Keratinocyte (primary cell): ENCODE results near the gene SPHK1. TPM values are rescaled to one million over a fixed set of nuclear protein-coding genes. Genes with fewer than 3 reads are reported as not detected.

ENCODE experiments used
- DNase-seq: peaks from one replicate; pipeline ENCODE4 v3.0.0-alpha.2; 2011; ENCODE audit warnings: low read depth, missing footprints, low spot score
- FAIRE-seq: peaks from 2 replicates; lab custom pipeline; 2011; peaks lifted over from hg19 to GRCh38; lab: Jason Lieb, UNC
- H2AFZ ChIP-seq: 2 replicates; pipeline ENCODE4 v1.6.0; 2012; ENCODE audit warnings: low read length, control low read depth, inconsistent platforms; ENCODE audit not compliant: control insufficient read depth
- H3K27ac ChIP-seq: 2 replicates; pipeline ENCODE4 v1.5.1; 2011; ENCODE audit warnings: low read length; ENCODE audit not compliant: control insufficient read depth, insufficient read depth
- H3K27me3 ChIP-seq: 3 replicates; pipeline ENCODE4 v1.6.0; 2011; ENCODE audit warnings: low read length; ENCODE audit not compliant: control insufficient read depth, insufficient read depth; ENCODE audit errors: extremely low read depth
- H3K36me3 ChIP-seq, 2 experiments: 2 replicates in 1 of 2; 3 replicates in 1 of 2; pipeline ENCODE4 v1.5.1; 2011; ENCODE audit warnings: low read length in 2 of 2, mild to moderate bottlenecking in 1 of 2; ENCODE audit not compliant: control insufficient read depth in 2 of 2, insufficient read depth in 2 of 2; ENCODE audit errors: extremely low read depth in 1 of 2
- H3K4me1 ChIP-seq: 3 replicates; pipeline ENCODE4 v1.5.1; 2011; ENCODE audit warnings: low read length; ENCODE audit not compliant: control insufficient read depth, insufficient read depth; ENCODE audit errors: extremely low read depth
- H3K4me2 ChIP-seq: 3 replicates; pipeline ENCODE4 v1.6.0; 2011; ENCODE audit warnings: low read depth, low read length; ENCODE audit not compliant: control insufficient read depth, insufficient read depth; ENCODE audit errors: extremely low read depth
- H3K4me3 ChIP-seq, 3 experiments: fragments of 200-600 bp in 1 of 3; sonication (generic) in 1 of 3; 2 replicates in 2 of 3; 3 replicates in 1 of 3; pipeline ENCODE4 v1.5.1; 2011 to 2016; ENCODE audit warnings: low read length in 3 of 3, mild to moderate bottlenecking in 3 of 3, control low read depth in 2 of 3, inconsistent platforms in 1 of 3, low read depth in 1 of 3, mixed read lengths in 1 of 3, mixed run types in 1 of 3, moderate library complexity in 1 of 3; ENCODE audit not compliant: control insufficient read depth in 2 of 3, insufficient read depth in 2 of 3; ENCODE audit errors: extremely low read depth in 1 of 3
- H3K79me2 ChIP-seq: 2 replicates; pipeline ENCODE4 v1.6.0; 2012; ENCODE audit warnings: low read length; ENCODE audit not compliant: control insufficient read depth, insufficient read depth
- H3K9ac ChIP-seq: 3 replicates; pipeline ENCODE4 v1.6.0; 2011; ENCODE audit warnings: low read length; ENCODE audit not compliant: control insufficient read depth, insufficient read depth; ENCODE audit errors: extremely low read depth
- H3K9me1 ChIP-seq: 3 replicates; pipeline ENCODE4 v1.6.0; 2011; ENCODE audit warnings: low read length; ENCODE audit not compliant: control insufficient read depth, insufficient read depth; ENCODE audit errors: extremely low read depth
- H3K9me3 ChIP-seq: 2 replicates; pipeline ENCODE4 v1.5.1; 2012; ENCODE audit warnings: low read depth, low read length; ENCODE audit not compliant: control insufficient read depth
- H4K20me1 ChIP-seq: 3 replicates; pipeline ENCODE4 v1.6.0; 2011; ENCODE audit warnings: low read length; ENCODE audit not compliant: control insufficient read depth, insufficient read depth; ENCODE audit errors: extremely low read depth
- EZH2 ChIP-seq: IDR thresholded peaks from one replicate; pipeline ENCODE4 v1.6.1; 2012; ENCODE audit warnings: inconsistent platforms, mild to moderate bottlenecking, low read length, moderate library complexity
- dilution Hi-C: fragments of 300-500 bp; cut with MboI; formaldehyde crosslinking; loops from one replicate; pipeline ENCODE4 v1.7.0; 2020; ENCODE audit warnings: low sequenced_read_pairs; ENCODE audit not compliant: extremely low pct_ligation_motif_present
- polyA plus RNA-seq, 5 experiments: library from polyadenylated mRNA; depleted of rRNA in 3 of 5; stranded (reverse) in 3 of 5; stranded (forward) in 1 of 5; unstranded in 1 of 5; fragments of >200 nt; gene quantifications; 1 replicate in 1 of 5; 2 replicates in 3 of 5; 3 replicates in 1 of 5; pipeline versions ENCODE4 v1.2.1 to v1.2.3, GENCODE V29; 2011 to 2012; ENCODE audit warnings: missing spikeins in 2 of 5, low read depth in 1 of 5, low replicate concordance in 1 of 5
- TF ChIP-seq, protein P1 (sequence below), 3 experiments: IDR thresholded peaks in 1 of 3; conservative IDR thresholded peaks in 1 of 3; optimal IDR thresholded peaks in 1 of 3; 2 replicates in 2 of 3; 3 replicates in 1 of 3; pipeline versions ENCODE3 to v1.5.1; 2011; ENCODE audit warnings: low read length in 3 of 3, mild to moderate bottlenecking in 3 of 3, moderate library complexity in 2 of 3, control low read depth in 1 of 3, inconsistent platforms in 1 of 3; ENCODE audit not compliant: insufficient read depth in 2 of 3; ENCODE audit errors: extremely low read depth in 1 of 3

The SPHK1 gene
- polyA plus RNA-seq, 1 donor (not counting 4 experiments of a cell fraction or from before 2014, with no cell fraction given), result 50.2 TPM

DNA sequence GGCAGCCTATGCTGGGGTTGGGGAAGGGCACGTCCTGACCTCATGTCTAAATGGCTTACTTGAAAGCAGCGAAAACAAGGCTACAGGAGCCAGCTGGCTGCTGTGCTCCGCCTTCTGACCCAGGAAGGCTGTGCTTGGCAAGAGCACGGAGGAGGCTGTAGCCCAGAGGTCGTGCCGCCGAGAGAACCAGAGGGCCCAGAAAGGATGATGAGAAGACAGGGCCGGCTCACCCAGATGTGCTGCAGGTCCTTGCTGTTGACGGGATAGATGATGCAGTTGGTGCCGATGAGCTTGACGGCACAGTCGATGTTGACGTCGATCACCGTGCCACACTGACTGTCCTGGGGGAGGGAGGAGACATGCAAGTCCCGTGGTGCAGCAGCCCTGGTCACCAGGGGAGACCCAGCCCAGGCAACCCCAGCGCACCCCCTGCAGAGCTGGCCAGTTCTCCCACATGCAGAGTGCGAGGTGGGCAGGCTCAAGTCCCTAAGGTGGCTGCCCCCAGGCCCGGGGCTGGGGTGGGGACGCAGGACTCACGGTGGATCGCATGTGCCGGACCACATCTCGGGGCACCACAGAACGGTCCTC is 20.7 kb downstream of the SPHK1 start:
- no peaks in the 10 kb centered on the region for H3K9me3 ChIP-seq
- no peak overlapping the region for H3K4me3 ChIP-seq

DNA sequence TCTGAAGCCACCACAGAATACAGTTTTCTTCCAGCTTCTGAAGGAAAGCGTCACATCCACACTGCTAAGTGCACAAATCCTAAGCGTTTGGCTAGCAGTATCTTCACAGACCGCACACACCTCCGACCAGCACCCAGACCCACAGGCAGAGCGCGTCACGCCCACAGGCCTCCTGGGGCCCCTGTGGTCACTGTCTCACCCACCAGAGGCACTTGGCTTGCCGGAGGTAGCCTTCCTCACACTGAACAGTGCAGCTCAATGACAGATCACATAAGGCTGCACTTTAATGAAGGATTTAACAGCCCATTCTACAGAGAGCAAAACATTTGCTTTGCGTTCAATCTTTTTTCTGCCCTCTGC is 21.2 kb downstream of the SPHK1 start:
- dilution Hi-C loops, result no loop called here
- TF ChIP-seq EZH2, result no peak
- TF ChIP-seq, protein P1, sequence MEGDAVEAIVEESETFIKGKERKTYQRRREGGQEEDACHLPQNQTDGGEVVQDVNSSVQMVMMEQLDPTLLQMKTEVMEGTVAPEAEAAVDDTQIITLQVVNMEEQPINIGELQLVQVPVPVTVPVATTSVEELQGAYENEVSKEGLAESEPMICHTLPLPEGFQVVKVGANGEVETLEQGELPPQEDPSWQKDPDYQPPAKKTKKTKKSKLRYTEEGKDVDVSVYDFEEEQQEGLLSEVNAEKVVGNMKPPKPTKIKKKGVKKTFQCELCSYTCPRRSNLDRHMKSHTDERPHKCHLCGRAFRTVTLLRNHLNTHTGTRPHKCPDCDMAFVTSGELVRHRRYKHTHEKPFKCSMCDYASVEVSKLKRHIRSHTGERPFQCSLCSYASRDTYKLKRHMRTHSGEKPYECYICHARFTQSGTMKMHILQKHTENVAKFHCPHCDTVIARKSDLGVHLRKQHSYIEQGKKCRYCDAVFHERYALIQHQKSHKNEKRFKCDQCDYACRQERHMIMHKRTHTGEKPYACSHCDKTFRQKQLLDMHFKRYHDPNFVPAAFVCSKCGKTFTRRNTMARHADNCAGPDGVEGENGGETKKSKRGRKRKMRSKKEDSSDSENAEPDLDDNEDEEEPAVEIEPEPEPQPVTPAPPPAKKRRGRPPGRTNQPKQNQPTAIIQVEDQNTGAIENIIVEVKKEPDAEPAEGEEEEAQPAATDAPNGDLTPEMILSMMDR (optimal IDR thresholded peaks at IDR 0.05 in 1 of 3, IDR thresholded peaks at IDR 0.05 in 1 of 3, conservative IDR thresholded peaks at IDR 0.05 in 1 of 3; ENCODE audit: extremely low read depth in 1 of 3, insufficient read depth in 2 of 3, low read length in 3 of 3), result no peak
- H3K9me3 ChIP-seq, result no peaks in the 10 kb centered on the region
- H3K9me1 ChIP-seq, result no peaks in the 10 kb centered on the region
- H3K9ac ChIP-seq, result no peak overlapping the region
- no peak for DNase-seq
- H3K79me2 ChIP-seq, result peaks cover 16% of the 10 kb centered on the region
- H3K27ac ChIP-seq, result no peak overlapping the region
- H3K4me1 ChIP-seq, result no peaks in the 10 kb centered on the region
- H3K4me2 ChIP-seq, result no peak overlapping the region
- H3K27me3 ChIP-seq, result no peaks in the 10 kb centered on the region
- H2AFZ ChIP-seq, result no peak overlapping the region
- no peak overlapping the region for H3K4me3 ChIP-seq
- peaks cover 12% of the 10 kb centered on the region for H4K20me1 ChIP-seq
- H3K36me3 ChIP-seq, result peaks cover 15% of the 10 kb centered on the region in 2 experiments
- no peak for FAIRE-seq

More for the DNA sequence above, 20.7 kb downstream of the SPHK1 start:
- dilution Hi-C loops, result no loop called here
- TF ChIP-seq EZH2, result no peak
- TF ChIP-seq, protein P1 (optimal IDR thresholded peaks at IDR 0.05 in 1 of 3, IDR thresholded peaks at IDR 0.05 in 1 of 3, conservative IDR thresholded peaks at IDR 0.05 in 1 of 3; ENCODE audit: extremely low read depth in 1 of 3, insufficient read depth in 2 of 3, low read length in 3 of 3), result no peak
- peaks cover 16 to 20% of the 10 kb centered on the region in 2 experiments for H3K36me3 ChIP-seq
- H3K27ac ChIP-seq, result no peak overlapping the region
- H3K9me1 ChIP-seq, result no peaks in the 10 kb centered on the region
- no peak overlapping the region for H2AFZ ChIP-seq
- no peak overlapping the region for H3K9ac ChIP-seq
- no peaks in the 10 kb centered on the region for H3K27me3 ChIP-seq
- DNase-seq (no peak), FAIRE-seq (no peak)
- H4K20me1 ChIP-seq, result peaks cover 11% of the 10 kb centered on the region
- H3K79me2 ChIP-seq, result peaks cover 16% of the 10 kb centered on the region
- no peak overlapping the region for H3K4me2 ChIP-seq
- no peaks in the 10 kb centered on the region for H3K4me1 ChIP-seq
